NCI-H2227 treated with DMSO at 0.1 percent for 48 hours (cell line): ENCODE measurements around the gene FAM3D.
"Not testable (repeated sequence)": the region's sequence is repeated elsewhere in the genome, so short reads cannot be mapped to it uniquely, and the experiment has no call there.

ENCODE experiments used
- DNase-seq: peaks from one replicate; lab custom pipeline; 2025; lab: John Stamatoyannopoulos, UW

Gene FAM3D

GRCh38 chr3:58666683-58667082 lies at the start of gene FAM3D:
TSS of gene FAM3D (minus strand) at chr3:58666774. CDS start at chr3:58655563, 11,211 bp downstream.
- no peak for DNase-seq

GRCh38 chr3:58713715-58714401 lies 47.3 kb upstream of the FAM3D start:
- DNase-seq: no peak

GRCh38 chr3:58711871-58712270 lies 45.3 kb upstream of the FAM3D start:
- DNase-seq: no peak

DNA sequence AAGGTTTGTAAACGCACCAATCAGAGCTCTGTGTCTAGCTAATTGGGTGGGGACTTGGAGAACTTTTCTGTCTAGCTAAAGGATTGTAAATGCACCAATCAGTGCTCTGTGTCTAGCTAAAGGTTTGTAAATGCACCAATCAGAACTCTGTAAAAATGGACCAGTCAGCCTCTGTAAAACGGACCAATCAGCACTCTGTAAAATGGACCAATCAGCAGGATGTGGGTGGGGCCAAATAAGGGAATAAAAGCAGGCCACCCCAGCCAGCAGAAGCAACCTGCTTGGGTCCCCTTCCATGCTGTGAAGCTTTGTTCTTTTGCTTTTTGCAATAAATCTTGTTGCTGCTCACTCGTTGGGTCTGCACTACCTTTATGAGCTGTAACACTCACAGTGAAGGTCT lies 42.4 kb upstream of the FAM3D start:
- DNase-seq: not testable (repeated sequence)

DNA sequence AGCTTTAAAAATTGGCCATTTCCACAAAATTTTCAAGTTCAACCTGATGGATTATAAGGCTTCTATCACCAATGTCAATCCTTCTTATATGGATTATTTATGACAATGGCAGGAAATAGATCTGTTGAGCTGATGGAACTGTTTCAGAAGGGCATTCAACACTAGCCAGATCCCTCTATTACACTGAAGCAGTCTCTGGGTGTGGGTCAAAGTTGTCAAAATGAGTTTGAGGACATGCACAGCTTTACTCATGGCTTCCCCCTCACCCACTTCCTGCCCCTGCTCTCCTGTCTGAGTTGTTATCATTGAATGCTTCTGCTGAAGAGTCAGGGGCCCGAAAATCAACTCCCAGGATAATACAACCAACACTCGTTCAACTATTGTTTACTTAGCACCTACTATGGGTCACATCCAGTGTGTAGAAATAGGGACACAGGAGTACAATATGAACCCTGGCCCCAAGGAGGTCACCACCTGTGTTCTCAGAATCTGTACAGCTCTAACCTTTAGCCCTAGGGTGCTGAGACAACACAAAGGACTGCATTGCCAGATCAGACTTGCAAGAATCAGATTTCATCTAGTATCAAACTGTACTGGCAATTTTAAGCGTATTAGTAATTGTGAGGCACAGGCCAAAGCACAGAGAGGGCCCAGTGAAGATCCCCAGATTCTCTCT lies 41.7 kb upstream of the FAM3D start:
- no peak for DNase-seq

DNA sequence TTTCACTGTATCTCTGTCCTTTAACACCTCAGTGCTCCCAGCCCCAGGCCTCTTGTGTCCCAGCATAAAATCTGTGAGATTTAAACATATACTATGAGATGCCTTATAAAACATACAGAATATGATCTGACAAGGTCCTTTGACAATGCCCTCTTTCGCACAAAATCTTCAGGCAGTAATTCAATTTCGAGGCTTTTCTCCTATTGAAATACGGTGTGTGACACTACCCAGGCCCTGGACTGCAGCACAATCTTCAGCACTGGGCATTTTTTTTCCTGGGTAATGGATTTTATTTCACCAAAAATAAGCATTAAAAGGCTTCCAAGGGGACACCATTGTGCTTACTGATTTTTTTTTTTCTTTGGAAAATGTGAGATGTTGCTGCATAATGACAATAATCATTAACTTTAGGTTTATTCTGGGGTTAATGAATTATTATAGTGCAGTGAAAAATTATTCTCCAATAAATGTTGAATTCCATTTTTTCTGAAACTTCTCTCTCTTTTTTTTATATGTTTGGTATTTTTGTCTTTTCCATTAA lies 40.9 kb upstream of the FAM3D start:
- no peak for DNase-seq

DNA sequence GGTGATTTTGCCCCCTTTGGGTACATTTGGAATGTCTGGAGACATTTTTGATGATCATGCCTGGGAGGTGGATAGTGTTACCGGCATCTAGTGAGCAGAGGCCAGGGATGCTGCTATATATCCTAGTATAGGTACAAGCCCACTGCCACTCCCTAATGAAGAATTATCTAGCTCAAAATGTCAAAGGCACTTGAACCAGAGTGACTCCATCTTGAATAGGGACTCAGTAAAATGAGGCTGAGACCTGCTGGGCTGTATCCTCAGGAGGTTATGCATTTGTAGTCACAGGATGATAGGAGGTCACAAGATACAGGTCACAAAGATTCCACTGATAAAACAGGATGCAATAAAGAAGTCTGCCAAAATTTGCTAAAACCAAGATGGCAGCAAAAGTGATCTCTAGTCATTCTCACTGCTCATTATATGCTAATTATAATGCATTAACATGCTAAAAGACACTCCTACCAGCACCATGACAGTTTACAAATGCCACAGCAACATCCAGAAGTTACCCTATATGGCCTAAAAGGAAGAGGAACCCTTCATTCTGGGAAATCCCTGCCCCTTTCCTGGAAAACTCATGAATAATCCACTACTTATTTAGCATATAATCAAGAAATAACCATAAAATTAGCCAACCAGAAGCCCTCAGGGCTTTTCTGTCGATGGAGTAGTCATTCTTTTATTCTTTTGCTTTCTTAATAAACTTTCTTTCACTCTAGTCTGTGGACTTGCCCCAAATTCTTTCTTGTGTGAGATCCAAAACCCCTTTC lies 40.0 kb upstream of the FAM3D start:
- no peak for DNase-seq

- no peak for DNase-seq
These were observed 38.2 kb upstream of the FAM3D start for GRCh38 chr3:58704745-58705144.

- not testable (repeated sequence) for DNase-seq
These were observed 37.7 kb upstream of the FAM3D start for GRCh38 chr3:58704304-58704703.

- no peak for DNase-seq
These were observed 31.7 kb upstream of the FAM3D start for GRCh38 chr3:58698246-58698645.

DNA sequence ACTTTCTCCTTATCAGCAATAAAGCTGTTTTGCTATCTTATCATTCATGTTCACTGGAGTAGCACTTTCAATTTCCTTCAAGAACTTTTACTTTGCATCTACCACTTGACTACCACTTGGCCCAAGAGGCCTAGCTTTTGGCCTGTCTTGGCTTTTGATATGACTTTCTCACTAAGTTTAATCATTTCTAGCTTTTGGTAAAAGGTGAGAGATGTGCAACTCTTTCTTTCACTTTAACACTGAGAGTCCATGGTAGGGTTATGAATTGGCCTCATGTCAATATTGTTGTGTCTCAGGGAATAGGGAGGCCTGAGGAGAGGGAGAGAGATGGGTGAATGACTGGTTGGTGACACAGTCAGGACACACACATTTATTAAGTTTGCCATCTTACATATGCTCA lies 31.0 kb upstream of the FAM3D start:
- no peak for DNase-seq

DNA sequence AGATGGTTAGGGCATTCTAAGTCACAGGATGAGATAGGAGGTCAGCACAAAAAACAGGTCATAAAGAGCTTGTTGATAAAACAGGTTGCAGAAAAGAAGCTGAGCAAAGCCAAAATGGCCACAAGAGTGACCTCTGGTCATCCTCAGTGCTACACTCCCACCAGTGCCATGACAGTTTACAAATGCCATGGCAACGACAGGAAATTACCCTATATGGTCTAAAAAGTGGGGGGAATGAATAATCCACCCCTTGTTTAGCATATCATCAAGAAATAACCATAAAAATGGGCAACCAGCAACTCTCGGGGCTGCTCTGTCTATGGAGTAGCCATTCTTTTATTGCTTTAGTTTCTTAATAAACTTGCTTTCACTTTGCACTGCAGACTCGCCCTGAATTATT lies 30.2 kb upstream of the FAM3D start:
- DNase-seq: not testable (repeated sequence)

- DNase-seq: no peak
These were observed 29.5 kb upstream of the FAM3D start for GRCh38 chr3:58696093-58696492.

DNA sequence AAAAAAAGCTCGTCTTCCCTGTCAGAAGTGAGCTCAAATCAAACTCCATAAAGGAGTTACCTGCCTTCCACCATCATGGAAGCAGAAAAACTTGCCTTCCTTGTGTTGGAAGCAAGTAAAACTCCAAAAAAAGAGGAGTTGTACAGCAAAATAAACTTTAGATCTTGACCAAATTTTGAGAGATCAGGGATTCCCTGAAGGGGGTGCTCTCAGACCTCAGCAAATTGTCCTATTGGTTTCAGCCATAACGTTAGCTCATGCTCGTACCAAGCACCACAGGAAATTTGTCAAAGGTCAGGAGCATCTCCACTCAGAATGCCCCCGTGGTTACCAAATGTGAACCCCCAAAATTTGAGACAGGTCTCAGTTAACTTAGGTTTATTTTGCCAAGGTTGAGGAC lies 28.7 kb upstream of the FAM3D start:
- DNase-seq: not testable (repeated sequence)

DNA sequence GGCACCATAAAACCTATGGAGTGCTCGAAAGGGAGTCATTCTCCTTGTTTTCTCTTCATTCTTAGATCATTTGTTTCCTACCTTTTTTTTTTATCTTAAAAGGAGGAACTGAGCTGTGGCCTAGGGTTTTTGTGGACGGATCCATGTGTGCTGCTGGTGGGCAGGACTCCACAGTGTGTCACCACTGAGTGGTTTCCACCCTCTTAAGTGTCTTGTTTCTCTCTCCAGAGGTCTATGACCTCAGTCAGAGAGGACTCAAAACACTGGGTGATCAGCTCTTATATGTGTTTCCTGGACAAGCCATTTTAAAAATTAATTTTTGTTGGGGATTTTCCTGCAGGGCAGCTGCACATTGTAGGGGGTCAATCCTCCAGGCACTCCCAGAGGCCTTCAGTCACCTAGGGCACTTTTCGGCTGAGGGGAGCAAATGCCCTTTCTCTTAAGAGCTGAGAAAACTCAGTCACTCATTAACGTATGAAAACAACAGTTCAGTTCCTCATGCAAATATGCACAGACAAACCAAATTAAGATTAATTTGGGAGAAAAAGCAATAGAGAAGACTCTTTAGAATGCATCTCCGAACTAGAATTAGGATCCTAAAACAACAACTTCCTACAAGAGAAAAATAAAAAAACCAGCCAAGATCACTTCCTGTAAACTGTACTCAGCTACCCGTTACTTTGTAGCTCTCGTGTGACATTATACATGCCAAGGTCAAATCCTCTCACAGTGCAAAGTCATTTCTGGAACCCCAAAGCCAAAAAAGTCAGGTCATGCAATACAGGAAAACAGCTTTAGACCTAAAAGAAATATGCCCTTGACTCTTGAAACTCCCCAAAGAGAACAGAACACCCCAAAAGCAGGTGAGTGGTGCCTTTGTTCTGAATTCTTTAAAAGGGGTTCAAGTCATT lies 27.6 kb upstream of the FAM3D start:
- DNase-seq: no peak

DNA sequence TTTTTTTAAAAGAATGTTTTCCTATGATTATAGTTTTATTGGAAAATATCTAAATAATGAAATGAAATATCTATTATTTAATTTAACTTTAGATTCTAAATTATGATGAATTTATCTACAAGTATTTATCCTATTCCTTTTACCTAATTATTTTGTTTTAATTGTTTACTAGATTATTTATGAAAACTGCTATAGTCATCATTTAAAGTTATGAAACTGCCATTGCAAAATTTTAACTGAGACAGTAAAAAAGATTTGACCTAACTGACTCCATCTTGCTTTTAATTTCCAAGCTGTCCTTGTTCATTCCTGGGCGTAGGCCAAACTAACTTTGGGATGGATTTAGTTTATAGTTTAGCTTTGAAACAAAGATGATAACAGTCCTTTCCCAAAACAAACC lies 25.9 kb upstream of the FAM3D start:
- no peak for DNase-seq

GRCh38 chr3:58691997-58692396 lies 25.4 kb upstream of the FAM3D start:
- DNase-seq: no peak

- no peak for DNase-seq
These were observed 23.9 kb upstream of the FAM3D start for GRCh38 chr3:58690490-58690889.

DNA sequence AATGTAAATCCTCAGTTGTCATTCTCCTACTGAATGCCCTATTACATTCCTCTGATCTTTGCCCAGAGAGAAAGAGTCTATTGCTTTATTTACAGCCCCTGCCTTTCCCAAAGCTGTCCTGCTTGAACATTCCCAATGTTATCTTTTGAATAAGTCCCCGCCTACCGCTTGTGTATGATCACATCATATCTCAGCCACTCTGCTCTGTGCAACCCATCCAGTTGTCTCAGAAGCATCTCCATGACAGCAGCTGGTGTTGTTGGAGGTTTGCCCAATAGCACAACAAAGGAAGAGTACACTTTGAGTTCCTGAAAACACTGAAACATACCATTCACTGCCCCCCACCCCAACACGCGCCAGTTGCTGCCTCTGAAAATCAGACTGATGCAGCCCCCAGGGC lies 22.0 kb upstream of the FAM3D start:
- DNase-seq: no peak

GRCh38 chr3:58686847-58687246 lies 20.3 kb upstream of the FAM3D start:
- DNase-seq: no peak

- DNase-seq: no peak
These were observed 19.1 kb upstream of the FAM3D start for GRCh38 chr3:58685641-58686040.

- no peak for DNase-seq
These were observed 16.9 kb upstream of the FAM3D start for GRCh38 chr3:58683466-58683865.
